GM21825 (cell line): ENCODE measurements around the gene ZFPM1.

ENCODE experiments used
- ATAC-seq: cut with Tn5 transposase; IDR thresholded peaks from one replicate; pipeline ENCODE4 v1.9.1; 2021; ENCODE audit warnings: mild to moderate bottlenecking, moderate library complexity; ENCODE audit not compliant: unreplicated experiment

The ZFPM1 gene

DNA sequence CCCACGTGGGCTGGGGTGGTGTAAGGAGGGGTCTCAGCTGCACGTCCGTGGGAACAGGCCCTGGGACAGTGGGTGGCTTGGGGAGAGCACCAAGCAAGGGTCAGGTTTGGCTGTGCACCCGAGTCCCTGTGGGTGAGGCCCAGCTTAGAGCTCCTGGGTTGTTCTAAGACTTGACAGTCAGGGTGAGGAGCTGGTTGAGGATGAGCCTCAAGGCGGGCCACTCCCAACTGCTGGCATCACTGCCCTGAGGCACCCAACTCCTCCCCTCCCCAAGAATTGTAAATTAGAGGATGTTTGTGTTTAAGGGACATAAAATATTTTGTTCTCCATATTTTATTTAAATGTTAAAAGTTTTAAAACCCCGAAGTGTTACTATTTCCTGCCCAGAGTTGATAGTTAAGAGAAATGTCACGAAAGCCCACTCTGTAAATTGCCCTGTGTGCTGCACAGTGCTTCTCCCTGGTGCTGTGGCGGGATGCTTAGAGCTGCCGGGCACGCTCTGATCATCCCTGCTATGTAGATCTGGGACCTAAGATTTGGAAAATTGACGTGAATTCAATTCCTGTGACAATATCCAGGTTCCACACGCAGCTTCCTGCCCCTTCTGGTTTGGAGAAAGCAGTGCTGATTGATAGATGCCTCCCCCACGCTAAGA is 133.0 kb downstream of the ZFPM1 start:
- no peak for ATAC-seq
